ENCODE measurements around the gene TEX264. TPM values are rescaled to one million over a fixed set of nuclear protein-coding genes. Genes with fewer than 3 reads are reported as not detected.

Gene TEX264
- total and polyA plus RNA-seq, 2 donors = 23.8 to 64.2 TPM

DNA sequence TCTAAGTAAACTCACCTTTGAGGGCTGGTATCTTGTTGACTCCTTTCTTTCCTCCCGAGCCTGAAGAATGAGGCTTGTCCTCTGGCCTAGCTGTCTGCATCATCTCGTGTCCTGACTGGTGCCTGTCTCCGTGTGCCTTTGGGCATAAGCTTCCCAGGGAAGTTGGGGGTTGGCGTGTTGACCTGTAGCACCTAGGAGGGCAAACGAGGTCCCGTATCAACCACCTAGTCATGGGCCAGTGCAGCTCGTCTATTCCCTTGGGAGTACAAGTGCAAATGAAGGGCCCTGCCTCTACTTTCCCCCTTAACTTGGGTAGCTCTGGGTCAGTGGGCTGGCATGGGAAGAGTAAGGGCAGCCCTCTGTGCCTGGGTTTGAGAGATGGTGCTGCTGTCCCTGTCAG lies 8.7 kb downstream of the TEX264 start:
- DNase-seq (ENCODE audit: extremely low spot score) = no peak
- H3K27ac ChIP-seq (ENCODE audit: low read depth) = no peak overlapping the region
- H3K36me3 ChIP-seq (ENCODE audit: insufficient read depth) = peaks cover under 1% of the 10 kb centered on the region
- peaks cover 3% of the 10 kb centered on the region for H3K4me1 ChIP-seq (ENCODE audit: insufficient read depth)
- 83% methylated on average over 7 of the region's 7 CpGs for WGBS
- H3K4me3 ChIP-seq (ENCODE audit: low read depth, low read length) = no peak overlapping the region

DNA sequence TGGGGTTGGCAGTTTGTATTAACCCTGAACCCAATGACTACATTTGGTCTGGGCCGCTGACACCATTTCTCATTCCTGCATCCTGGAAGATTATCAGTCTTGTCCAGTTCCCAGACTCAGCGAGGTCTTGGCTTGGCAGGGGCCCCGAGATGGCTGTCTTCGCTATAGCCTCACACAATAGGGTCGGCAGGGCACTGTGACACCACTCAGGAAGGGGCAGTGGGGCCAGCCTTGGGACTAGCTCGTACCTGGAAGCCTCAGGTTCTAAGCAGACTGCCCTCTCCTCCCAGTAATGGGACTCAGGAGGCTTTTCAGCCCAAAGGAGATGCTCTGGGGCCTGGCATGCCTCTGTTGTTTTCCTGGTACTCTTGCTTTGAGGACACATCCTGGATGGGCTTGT lies 9.1 kb downstream of the TEX264 start:
- 85% methylated on average over 6 of the region's 6 CpGs for WGBS
- no peak for DNase-seq (ENCODE audit: extremely low spot score)
- Histone ChIP-seq H3K27ac (ENCODE audit: low read depth) (no peak overlapping the region), H3K4me1 (ENCODE audit: insufficient read depth) (peaks cover 3% of the 10 kb centered on the region), H3K4me3 (ENCODE audit: low read depth, low read length) (no peak overlapping the region), H3K36me3 (ENCODE audit: insufficient read depth) (peaks cover 3% of the 10 kb centered on the region)

DNA sequence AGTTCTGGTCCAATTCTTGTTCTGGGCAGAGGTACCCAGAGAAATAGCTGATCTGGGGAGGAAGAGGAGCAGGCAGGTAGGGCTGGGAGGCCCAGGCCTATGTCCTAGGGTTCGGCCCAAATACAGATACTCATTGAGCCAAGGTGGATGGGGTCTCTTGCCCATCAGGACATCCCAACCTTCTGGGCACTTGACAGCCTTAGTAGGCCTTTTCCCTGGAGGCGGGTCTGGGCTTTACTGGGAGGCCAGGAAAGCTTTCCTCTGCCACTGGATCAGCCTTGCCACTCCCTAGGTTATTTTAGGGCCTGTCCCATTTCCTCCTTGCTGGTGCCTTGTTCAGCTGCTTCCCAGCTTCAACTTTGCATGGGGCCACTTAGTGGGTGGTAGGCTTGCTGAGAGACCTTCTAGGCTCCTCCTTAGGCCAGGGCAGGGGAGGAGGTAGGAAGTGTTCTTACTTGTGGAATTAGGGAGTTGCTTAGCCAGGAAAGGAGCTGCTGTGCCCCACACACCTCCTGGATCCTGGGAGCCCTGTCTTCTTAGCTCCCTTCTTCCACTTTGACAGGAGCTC lies 9.7 kb downstream of the TEX264 start:
- DNase-seq (ENCODE audit: extremely low spot score) = no peak

DNA sequence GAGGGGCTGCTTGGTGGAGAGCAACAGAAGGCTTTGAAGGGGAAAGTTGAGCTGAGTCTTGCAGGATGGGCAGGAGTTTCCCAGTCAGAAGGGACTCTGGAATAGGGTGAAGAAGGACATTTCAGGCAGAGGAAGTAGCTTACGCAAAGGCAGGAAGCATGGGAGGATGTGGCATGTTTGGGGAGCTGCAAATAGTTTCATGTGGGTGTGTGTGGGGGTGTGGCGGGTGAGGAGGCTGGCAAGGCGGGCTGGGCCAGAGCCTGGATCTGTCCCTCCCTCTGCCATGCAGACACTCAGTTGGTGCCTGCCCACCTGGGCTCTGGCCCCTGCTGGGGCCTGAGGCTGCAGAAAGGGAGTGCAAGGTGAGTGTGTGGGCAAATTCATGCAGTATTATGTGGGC lies 10.4 kb downstream of the TEX264 start:
- H3K4me3 ChIP-seq (ENCODE audit: low read depth, low read length) = no peak overlapping the region
- 69% methylated on average over 3 of the region's 3 CpGs for WGBS
- no peak for DNase-seq (ENCODE audit: extremely low spot score)
- H3K36me3 ChIP-seq (ENCODE audit: insufficient read depth) = peaks cover 3% of the 10 kb centered on the region
- H3K27ac ChIP-seq (ENCODE audit: low read depth) = no peak overlapping the region
- H3K4me1 ChIP-seq (ENCODE audit: insufficient read depth) = peaks cover 3% of the 10 kb centered on the region

More for the DNA sequence above, 9.7 kb downstream of the TEX264 start:
- no peak overlapping the region for H3K4me3 ChIP-seq (ENCODE audit: low read depth, low read length)
- peaks cover 3% of the 10 kb centered on the region for H3K4me1 ChIP-seq (ENCODE audit: insufficient read depth)
- WGBS = 97% methylated on average over 2 of the region's 2 CpGs
- peaks cover 3% of the 10 kb centered on the region for H3K36me3 ChIP-seq (ENCODE audit: insufficient read depth)
- H3K27ac ChIP-seq (ENCODE audit: low read depth) = no peak overlapping the region

DNA sequence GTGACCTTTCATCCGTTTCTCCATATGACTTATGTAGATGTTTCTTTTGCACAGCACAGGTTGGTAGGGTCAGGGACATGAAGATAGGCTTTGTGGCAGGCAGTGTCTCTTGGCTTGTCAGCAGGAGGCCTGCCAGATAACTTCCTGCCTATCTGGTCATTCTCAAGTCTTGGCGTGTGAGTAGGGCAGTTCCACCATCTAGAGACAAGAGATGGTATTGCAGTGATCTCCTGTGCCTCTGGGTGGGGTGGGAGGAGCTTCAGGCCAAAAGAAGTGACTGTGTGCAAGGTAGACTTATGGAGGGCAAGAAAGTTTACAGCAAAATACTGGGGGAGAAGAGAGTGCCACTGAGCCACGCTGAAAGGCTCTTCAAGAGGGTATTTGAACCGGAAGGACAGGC lies 11.0 kb downstream of the TEX264 start:
- Histone ChIP-seq H3K36me3 (ENCODE audit: insufficient read depth) (peaks cover 3% of the 10 kb centered on the region), H3K27ac (ENCODE audit: low read depth) (no peak overlapping the region), H3K4me1 (ENCODE audit: insufficient read depth) (peaks cover 3% of the 10 kb centered on the region), H3K4me3 (ENCODE audit: low read depth, low read length) (no peak overlapping the region)
- 22% methylated on average over 4 of the region's 4 CpGs for WGBS
- no peak for DNase-seq (ENCODE audit: extremely low spot score)

DNA sequence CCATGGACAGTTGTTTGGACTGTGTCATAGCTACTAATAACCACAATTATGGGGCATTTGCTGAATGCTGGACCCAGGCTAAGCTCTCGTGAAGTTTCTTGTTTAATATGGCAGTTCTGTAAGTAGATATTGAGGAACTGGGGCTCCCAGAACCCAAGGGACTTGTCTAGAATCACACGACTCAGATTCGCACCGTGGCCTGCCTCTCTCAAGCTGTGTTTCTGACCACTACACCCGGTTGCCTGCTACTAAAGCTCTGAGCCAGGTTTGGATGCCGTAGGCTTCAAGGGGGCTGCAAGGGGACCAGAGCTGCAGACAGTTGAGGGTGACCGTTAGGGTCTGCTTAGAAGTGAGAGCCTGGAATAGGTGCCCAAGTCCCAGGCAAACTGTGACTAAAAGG lies 11.5 kb downstream of the TEX264 start:
- WGBS = 76% methylated on average over 7 of the region's 7 CpGs
- H3K36me3 ChIP-seq (ENCODE audit: insufficient read depth) = peaks cover 3% of the 10 kb centered on the region
- H3K4me3 ChIP-seq (ENCODE audit: low read depth, low read length) = no peak overlapping the region
- no peak overlapping the region for H3K27ac ChIP-seq (ENCODE audit: low read depth)
- DNase-seq (ENCODE audit: extremely low spot score) = no peak
- peaks cover 3% of the 10 kb centered on the region for H3K4me1 ChIP-seq (ENCODE audit: insufficient read depth)

DNA sequence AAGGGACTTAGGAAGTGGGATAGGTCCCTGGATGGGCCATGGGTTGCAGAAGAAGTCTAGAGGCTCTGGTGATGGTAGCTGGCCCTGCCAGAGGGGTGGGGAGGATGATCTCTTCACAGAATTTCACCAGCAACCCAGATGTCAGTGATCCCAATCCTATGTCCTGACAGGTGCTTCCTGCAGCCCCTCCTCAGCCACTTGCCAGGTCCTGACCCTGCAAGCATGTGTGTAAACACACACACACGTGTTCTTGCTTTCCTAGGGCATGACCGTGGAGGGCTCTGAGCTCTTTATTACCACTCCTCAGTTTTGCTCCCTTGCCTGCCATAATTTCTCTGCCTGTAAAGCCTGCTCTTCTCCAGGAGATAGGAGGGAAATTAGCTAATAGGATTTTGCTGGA lies 12.5 kb downstream of the TEX264 start:
- 47% methylated on average over 2 of the region's 2 CpGs for whole genome bisulfite sequencing
- peaks cover 3% of the 10 kb centered on the region for H3K36me3 ChIP-seq (ENCODE audit: insufficient read depth)
- DNase-seq (ENCODE audit: extremely low spot score) = no peak
- no peak overlapping the region for H3K27ac ChIP-seq (ENCODE audit: low read depth)
- peaks cover 3% of the 10 kb centered on the region for H3K4me1 ChIP-seq (ENCODE audit: insufficient read depth)
- no peak overlapping the region for H3K4me3 ChIP-seq (ENCODE audit: low read depth, low read length)

DNA sequence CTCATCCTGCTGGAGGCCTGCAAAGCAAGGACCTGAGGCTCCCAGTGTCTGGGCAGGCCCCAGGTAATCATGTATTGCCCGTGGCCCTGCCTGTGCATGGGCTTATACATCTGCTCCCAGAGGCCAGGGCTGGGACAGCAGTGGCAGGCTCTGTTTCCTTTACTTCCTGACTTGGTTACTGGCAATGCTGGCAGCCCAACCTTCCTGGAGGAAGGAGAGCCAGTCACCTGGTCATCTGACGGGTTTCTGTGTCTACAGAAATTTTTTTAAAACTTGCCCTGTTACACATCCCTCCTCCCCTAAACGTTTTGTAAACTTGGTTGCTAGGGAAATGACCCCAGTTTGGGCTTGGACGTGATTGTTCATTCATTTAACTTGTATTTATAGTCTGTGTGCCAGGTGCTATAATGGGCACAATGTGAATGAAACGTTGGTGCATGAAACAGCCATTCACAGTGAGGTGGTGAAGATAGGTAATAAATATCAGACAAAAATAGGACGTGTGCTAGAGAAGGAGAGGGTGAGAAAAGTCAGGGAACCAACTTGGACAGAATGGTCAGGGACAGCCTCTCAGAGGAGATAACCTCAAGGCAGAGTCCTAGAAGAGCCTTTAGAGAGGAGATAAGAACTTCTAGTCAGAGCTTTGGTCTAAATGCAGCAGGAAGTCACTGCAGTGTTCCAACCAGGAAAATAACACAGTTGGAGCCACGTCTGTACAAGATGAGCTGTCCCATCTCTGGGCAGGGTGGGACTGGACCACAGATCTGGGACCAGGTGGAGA lies 14.1 kb downstream of the TEX264 start:
- DNase-seq (ENCODE audit: extremely low spot score) = no peak
- Histone ChIP-seq H3K4me3 (ENCODE audit: low read depth, low read length) (no peak overlapping the region), H3K27ac (ENCODE audit: low read depth) (no peak overlapping the region), H3K4me1 (ENCODE audit: insufficient read depth) (peaks cover 3% of the 10 kb centered on the region), H3K36me3 (ENCODE audit: insufficient read depth) (peaks cover 3% of the 10 kb centered on the region)
- 66% methylated on average over 7 of the region's 7 CpGs for WGBS

DNA sequence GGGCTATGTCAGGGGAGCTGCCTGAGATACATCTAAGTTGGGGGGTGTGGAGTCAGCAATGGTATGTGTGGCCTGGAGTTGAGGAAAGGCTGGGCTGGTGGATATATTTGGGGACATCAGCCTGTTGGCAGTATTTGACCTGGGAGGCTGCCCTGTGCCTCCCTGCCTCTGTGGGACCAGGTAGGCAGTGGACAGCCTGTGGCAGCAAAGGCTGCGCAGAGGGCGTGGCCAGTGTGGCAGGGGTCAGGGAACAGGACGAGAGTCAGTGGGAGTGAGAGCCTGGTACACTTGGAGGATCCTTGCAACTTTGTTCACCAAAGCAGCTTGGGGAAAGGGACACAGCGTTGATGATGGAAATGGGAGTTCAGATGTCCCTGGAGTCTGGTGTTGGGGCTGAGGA lies 15.0 kb downstream of the TEX264 start:
- Histone ChIP-seq H3K27ac (ENCODE audit: low read depth) (no peak overlapping the region), H3K4me3 (ENCODE audit: low read depth, low read length) (no peak overlapping the region), H3K4me1 (ENCODE audit: insufficient read depth) (peaks cover 3% of the 10 kb centered on the region), H3K36me3 (ENCODE audit: insufficient read depth) (peaks cover 3% of the 10 kb centered on the region)
- DNase-seq (ENCODE audit: extremely low spot score) = no peak
- 79% methylated on average over 4 of the region's 4 CpGs for WGBS

DNA sequence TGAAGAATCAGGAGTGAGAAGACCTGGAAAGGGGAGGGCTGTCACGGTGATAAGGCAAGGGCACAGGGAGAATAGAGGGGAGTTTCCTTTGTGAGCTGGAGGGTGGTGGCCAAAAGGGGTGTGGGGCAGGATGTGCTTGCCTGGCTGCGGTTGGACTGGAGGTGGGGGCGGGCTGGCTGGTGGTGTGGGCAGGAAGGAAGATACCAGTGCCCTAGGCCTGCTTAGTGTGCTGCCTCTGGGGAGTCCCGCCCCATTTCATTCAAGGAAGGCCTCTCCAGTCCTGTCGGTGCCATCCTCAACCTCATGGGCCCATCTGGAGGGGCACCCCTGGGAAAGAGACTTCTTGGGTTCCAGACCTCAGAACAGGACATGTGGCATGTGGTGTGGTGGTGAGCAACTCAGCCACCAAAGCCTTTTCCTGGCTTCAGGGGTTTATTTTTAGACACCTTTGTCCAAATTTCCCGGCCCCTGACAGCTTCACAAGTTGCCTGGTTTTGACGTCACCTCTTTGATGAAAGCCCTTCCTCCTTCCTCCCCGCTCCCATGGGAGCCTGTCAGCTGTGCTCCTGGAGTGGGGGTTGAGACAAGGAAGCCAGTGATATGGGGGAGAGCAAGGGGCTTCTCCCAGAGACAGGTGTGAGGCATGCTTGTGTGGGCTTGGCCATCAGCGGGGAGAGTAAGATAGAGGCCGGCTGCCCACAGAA lies 15.6 kb downstream of the TEX264 start:
- Histone ChIP-seq H3K4me3 (ENCODE audit: low read depth, low read length) (no peak overlapping the region), H3K4me1 (ENCODE audit: insufficient read depth) (peaks cover 3% of the 10 kb centered on the region), H3K27ac (ENCODE audit: low read depth) (no peak overlapping the region), H3K36me3 (ENCODE audit: insufficient read depth) (peaks cover 3% of the 10 kb centered on the region)
- 70% methylated on average over 10 of the region's 10 CpGs for WGBS
- no peak for DNase-seq (ENCODE audit: extremely low spot score)

DNA sequence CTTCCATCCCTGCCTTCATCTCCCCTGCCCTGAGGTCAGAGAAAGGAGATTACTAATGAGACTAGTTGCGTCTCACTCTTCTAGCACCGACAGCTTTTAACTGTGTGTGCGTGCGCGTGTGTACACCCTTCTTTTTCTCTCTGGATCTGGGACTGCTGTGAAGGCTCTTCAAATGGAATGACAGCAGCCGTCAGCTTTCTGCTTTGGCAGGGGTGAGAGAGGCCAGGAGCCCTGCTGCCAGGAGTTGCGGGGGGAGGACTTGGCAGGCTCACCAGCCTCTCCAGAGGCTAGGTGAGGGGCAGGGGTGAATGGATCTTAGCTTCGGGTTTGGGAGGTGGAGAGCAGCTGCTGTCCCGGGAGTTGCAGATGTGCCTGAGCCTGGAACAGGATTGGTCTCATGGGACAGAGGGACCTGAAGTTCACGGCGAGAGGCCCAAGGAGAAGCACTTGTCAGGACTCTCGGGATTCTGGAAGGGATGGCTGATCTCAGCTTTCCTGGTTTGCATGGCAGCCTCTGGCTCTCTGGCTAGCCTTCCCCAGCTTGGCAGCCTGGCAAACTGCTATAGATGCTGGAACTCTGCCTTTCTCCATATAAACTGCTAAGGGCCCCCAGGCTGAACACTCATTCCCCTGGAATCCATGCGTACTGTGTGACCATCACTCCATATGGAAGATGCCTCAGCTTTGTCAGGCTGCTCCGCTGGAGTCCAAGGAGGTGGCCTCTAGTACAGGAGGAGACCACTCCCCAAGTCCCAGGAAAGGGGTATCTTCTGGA lies 16.6 kb downstream of the TEX264 start:
- H3K4me1 ChIP-seq (ENCODE audit: insufficient read depth) = no peaks in the 10 kb centered on the region

DNA sequence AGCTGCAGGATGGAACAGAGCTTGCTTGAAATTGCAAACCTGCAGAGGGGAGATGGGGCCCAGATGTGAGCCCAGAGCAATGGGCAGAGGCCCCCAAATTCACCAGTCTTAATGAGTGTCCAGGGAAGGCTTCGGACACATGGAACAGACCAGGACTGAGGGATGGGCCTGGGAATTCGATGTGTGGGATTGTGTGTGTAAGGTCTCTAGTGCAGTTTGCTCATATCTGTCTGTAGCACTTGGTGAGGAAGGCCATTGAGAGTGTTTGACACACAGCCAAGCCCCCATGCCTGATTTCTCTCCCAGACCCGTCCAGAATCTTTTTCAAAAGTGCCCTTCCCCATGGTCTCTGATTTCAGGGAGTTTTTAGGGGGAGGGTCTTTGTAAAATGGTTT lies 17.2 kb downstream of the TEX264 start:
- no peaks in the 10 kb centered on the region for H3K4me1 ChIP-seq (ENCODE audit: insufficient read depth)
- 91% methylated on average over 3 of the region's 3 CpGs for WGBS
- no peak for DNase-seq (ENCODE audit: extremely low spot score)
- H3K27ac ChIP-seq (ENCODE audit: low read depth) = no peak overlapping the region
- peaks cover 5% of the 10 kb centered on the region for H3K36me3 ChIP-seq (ENCODE audit: insufficient read depth)
- H3K4me3 ChIP-seq (ENCODE audit: low read depth, low read length) = no peak overlapping the region

More for the DNA sequence above, 16.6 kb downstream of the TEX264 start:
- DNase-seq (ENCODE audit: extremely low spot score) = no peak
- Histone ChIP-seq H3K4me3 (ENCODE audit: low read depth, low read length) (no peak overlapping the region), H3K36me3 (ENCODE audit: insufficient read depth) (peaks cover 3% of the 10 kb centered on the region), H3K27ac (ENCODE audit: low read depth) (no peak overlapping the region)
- WGBS = 76% methylated on average over 14 of the region's 14 CpGs

DNA sequence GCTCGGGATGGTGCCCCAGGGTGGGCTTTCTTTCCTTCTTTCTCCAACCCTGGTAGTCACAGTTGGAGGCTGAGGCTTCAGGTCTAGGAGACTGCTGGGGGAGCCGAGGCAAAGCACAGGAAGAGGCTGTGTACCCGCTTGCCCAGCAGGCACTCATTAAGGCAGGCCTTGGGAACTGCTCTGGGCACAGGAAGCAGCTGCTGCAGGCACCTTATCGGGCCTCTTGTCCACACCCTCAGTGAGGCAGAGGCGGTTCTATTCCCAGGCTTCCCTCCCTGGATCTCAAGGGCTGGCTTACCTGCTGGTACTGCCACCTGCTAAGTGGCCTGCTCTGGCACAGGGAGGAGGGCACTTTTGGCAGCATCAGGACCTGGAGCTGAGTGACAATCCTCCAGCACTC lies 20.0 kb downstream of the TEX264 start:
- no peak overlapping the region for H3K27ac ChIP-seq (ENCODE audit: low read depth)
- peaks cover 2% of the 10 kb centered on the region for H3K36me3 ChIP-seq (ENCODE audit: insufficient read depth)
- 78% methylated on average over 5 of the region's 5 CpGs for WGBS
- no peak for DNase-seq (ENCODE audit: extremely low spot score)
- H3K4me3 ChIP-seq (ENCODE audit: low read depth, low read length) = no peak overlapping the region
- no peaks in the 10 kb centered on the region for H3K4me1 ChIP-seq (ENCODE audit: insufficient read depth)

All from urinary bladder (tissue), 4 donors.